Gastroesophageal sphincter (tissue), 3 donors: Measurements from ENCODE around the gene COX4I1.

ENCODE experiments used
- POLR2A ChIP-seq, 2 donors: fragments of 450-650 bp; IDR thresholded peaks; one replicate each; pipeline ENCODE4 v1.6.1; 2017; ENCODE audit warnings: antibody characterized with exemption in 2 of 2, mild to moderate bottlenecking in 2 of 2, moderate library complexity in 1 of 2
- POLR2AphosphoS5 ChIP-seq: sonication (generic); formaldehyde crosslinking; IDR thresholded peaks from one replicate; pipeline ENCODE4 v1.6.1; 2017; ENCODE audit warnings: antibody characterized with exemption
- TF ChIP-seq, protein P1 (sequence below), 4 experiments: fragments of 200-600 bp in 2 of 4; fragments of 450-650 bp in 2 of 4; sonication (generic) in 1 of 4; IDR thresholded peaks; one replicate each; pipeline ENCODE4 v1.5.1; 2017 to 2019; ENCODE audit warnings: antibody characterized with exemption in 4 of 4, mild to moderate bottlenecking in 2 of 4, moderate library complexity in 2 of 4

GRCh38 chr16:85821390-85822135 is 22.1 kb downstream of the COX4I1 start:
- TF ChIP-seq POLR2A (IDR thresholded peaks at IDR 0.05) (no peak), POLR2AphosphoS5 (peak; percentile 50)
- TF ChIP-seq, protein P1, sequence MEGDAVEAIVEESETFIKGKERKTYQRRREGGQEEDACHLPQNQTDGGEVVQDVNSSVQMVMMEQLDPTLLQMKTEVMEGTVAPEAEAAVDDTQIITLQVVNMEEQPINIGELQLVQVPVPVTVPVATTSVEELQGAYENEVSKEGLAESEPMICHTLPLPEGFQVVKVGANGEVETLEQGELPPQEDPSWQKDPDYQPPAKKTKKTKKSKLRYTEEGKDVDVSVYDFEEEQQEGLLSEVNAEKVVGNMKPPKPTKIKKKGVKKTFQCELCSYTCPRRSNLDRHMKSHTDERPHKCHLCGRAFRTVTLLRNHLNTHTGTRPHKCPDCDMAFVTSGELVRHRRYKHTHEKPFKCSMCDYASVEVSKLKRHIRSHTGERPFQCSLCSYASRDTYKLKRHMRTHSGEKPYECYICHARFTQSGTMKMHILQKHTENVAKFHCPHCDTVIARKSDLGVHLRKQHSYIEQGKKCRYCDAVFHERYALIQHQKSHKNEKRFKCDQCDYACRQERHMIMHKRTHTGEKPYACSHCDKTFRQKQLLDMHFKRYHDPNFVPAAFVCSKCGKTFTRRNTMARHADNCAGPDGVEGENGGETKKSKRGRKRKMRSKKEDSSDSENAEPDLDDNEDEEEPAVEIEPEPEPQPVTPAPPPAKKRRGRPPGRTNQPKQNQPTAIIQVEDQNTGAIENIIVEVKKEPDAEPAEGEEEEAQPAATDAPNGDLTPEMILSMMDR (IDR thresholded peaks at IDR 0.05) = peak in 3 of 4 experiments; percentile 98 to 99 (median 99)
